ENCODE data around the gene SNTB2. TPM values are rescaled to one million over a fixed set of nuclear protein-coding genes. Genes with fewer than 3 reads are reported as not detected.

Gene SNTB2
- total RNA-seq, 2 donors from 2014 or later: 10.7 to 26.1 TPM

DNA sequence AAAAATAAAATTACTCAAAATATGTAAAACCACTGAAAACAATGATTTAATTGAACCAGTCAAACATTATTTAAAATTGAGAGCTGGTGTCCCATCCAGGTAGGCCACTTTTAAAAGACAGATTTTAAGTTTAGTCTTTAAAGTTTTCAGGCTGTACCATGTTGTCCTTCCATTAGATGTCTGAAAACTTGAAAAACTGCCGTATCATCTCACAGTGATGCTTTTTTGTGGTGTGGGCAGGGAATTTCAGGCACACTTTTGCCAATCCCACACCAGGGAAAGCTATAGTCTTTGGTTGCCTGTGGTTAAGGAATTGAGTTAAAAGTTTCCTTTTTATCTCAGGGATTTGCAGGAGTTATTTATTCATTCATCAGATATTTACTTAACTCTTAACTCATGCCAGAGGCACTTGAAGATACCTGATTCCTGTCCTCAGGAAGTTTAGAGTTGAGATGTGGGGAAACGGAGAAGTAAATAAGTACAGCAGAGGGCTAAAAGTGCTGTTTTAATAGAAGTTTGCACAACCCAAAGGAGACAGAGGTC is 3.2 kb downstream of the SNTB2 start:
- no peaks in the 10 kb centered on the region for H3K9me3 Mint-ChIP-seq
- H3K4me3 Mint-ChIP-seq: peak overlapping the region; percentile 48
- no peaks in the 10 kb centered on the region for H3K27me3 Mint-ChIP-seq
- H3K36me3 Mint-ChIP-seq: peaks cover 4% of the 10 kb centered on the region
- DNase-seq (ENCODE audit: low spot score) (no peak), ATAC-seq (no peak)
- H3K27ac Mint-ChIP-seq: no peak overlapping the region
- peaks cover 37 to 51% of the 10 kb centered on the region in 2 donors for H3K4me1 Mint-ChIP-seq (ENCODE audit: low read depth in 2 of 2)

GRCh38 chr16:69190598-69190997 is 3.6 kb downstream of the SNTB2 start:
- DNase-seq (ENCODE audit: low spot score) (no peak), ATAC-seq (peak in 1 of 2 donors; percentile 36)
- Mint-ChIP-seq H3K4me1 (ENCODE audit: low read depth in 2 of 2) (peaks cover 37 to 51% of the 10 kb centered on the region in 2 donors), H3K4me3 (peak overlapping the region; percentile 48), H3K9me3 (no peaks in the 10 kb centered on the region), H3K36me3 (peaks cover 4% of the 10 kb centered on the region), H3K27me3 (no peaks in the 10 kb centered on the region), H3K27ac (no peak overlapping the region)

- Mint-ChIP-seq H3K4me1 (ENCODE audit: low read depth in 2 of 2) (peaks cover 37 to 51% of the 10 kb centered on the region in 2 donors), H3K4me3 (peak overlapping the region; percentile 48), H3K9me3 (no peaks in the 10 kb centered on the region), H3K36me3 (peaks cover 4% of the 10 kb centered on the region), H3K27me3 (no peaks in the 10 kb centered on the region), H3K27ac (no peak overlapping the region)
- DNase-seq (ENCODE audit: low spot score) (no peak), ATAC-seq (no peak)
Observed at GRCh38 chr16:69191136-69191535, 4.2 kb downstream of the SNTB2 start.

DNA sequence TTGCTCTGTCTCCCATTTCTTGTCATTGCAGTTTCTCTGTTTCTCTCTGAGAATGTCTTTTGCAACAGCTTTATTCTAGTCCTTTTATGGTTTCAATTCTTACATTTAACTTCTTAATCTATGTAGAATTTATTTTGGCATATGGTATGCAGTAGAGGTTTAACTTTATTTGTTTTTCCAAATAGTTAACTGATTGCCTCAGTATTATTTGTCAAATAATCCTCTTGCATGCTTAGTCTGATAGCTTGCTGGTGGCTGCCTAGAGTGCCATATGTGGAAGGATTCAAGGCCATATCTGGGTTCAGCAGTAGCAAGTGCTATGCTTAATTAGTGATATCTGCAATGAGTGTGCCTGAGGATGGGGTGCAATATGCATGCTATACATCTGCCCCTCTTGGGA is 6.9 kb downstream of the SNTB2 start:
- ATAC-seq: no peak
- Mint-ChIP-seq H3K27me3 (no peaks in the 10 kb centered on the region), H3K27ac (no peak overlapping the region), H3K4me3 (no peak overlapping the region), H3K36me3 (peaks cover 4% of the 10 kb centered on the region), H3K9me3 (no peaks in the 10 kb centered on the region), H3K4me1 (ENCODE audit: low read depth in 2 of 2) (peaks cover 28 to 41% of the 10 kb centered on the region in 2 donors)
- no peak for DNase-seq (ENCODE audit: low spot score)

DNA sequence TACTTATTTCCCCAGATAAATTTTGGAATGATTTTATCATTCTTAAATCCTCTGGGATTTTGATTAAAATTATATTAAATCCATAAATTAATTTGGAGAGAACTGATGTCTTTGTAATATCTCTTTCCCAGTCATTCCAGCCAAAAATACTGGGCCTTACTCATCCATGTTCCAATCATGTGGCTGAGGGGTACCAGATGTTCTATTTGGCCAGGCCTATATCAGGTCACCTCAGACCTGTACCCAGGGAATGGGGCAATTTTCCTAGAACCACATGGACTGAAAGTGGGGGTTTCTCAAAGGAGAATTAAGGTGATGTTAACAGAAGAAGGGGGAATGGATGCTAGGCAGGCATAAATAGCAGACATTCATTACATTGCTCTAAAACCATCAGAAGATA is 7.5 kb downstream of the SNTB2 start:
- ATAC-seq (no peak), DNase-seq (ENCODE audit: low spot score) (no peak)
- H3K9me3 Mint-ChIP-seq: no peaks in the 10 kb centered on the region
- no peak overlapping the region for H3K27ac Mint-ChIP-seq
- no peak overlapping the region for H3K4me3 Mint-ChIP-seq
- peaks cover 28 to 43% of the 10 kb centered on the region in 2 donors for H3K4me1 Mint-ChIP-seq (ENCODE audit: low read depth in 2 of 2)
- peaks cover 4% of the 10 kb centered on the region for H3K36me3 Mint-ChIP-seq
- no peaks in the 10 kb centered on the region for H3K27me3 Mint-ChIP-seq

- ATAC-seq: no peak
- H3K27ac Mint-ChIP-seq: no peak overlapping the region
- no peaks in the 10 kb centered on the region for H3K9me3 Mint-ChIP-seq
- no peak for DNase-seq (ENCODE audit: low spot score)
- H3K36me3 Mint-ChIP-seq: peaks cover 4% of the 10 kb centered on the region
- no peak overlapping the region for H3K4me3 Mint-ChIP-seq
- no peaks in the 10 kb centered on the region for H3K27me3 Mint-ChIP-seq
- peaks cover 28 to 45% of the 10 kb centered on the region in 2 donors for H3K4me1 Mint-ChIP-seq (ENCODE audit: low read depth in 2 of 2)
Observed at GRCh38 chr16:69195369-69196029, 8.5 kb downstream of the SNTB2 start.

DNA sequence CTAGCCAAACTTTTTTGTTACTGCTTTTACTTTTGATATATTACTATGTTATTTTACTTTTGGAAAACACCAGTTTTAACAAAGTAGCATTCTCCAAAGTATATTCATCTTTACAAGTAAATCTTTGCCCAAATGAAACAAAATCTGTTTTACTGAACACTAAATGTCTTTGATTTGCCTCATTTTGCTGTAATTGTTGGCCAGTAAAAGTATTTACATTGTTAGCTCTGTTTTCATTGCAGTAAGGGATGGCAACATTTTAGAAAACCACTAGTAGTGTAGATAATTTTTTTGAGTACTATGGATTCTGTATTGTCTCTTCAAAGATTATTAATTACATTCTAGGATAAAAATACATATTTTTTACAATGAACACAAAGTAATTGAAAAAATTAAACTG is 10.6 kb downstream of the SNTB2 start:
- Mint-ChIP-seq H3K4me3 (no peak overlapping the region), H3K27me3 (no peaks in the 10 kb centered on the region), H3K36me3 (no peaks in the 10 kb centered on the region), H3K9me3 (no peaks in the 10 kb centered on the region), H3K4me1 (ENCODE audit: low read depth in 2 of 2) (peaks cover 16 to 40% of the 10 kb centered on the region in 2 donors), H3K27ac (no peak overlapping the region)
- ATAC-seq: no peak
- DNase-seq (ENCODE audit: low spot score): no peak

DNA sequence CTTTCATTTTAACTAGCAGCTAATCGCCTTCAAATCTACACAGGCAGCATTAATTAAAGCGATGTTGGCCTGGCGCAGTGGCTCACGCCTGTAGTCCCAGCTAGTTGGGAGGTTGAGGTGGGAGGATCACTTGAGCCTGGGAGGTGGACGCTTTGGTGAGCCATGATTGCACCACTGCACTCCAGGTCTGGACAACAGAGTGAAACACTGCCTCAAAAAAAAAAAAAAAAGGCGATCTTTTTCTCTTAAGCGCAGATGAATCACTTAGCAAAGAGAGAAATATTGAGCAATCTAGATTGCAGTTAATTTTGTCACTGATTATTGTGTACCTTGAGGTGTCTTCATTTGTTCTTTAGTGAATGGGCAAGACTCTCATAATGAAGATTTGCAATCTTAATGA is 12.4 kb downstream of the SNTB2 start:
- Mint-ChIP-seq H3K4me1 (ENCODE audit: low read depth in 2 of 2) (peaks cover 17 to 37% of the 10 kb centered on the region in 2 donors), H3K4me3 (no peak overlapping the region), H3K36me3 (no peaks in the 10 kb centered on the region), H3K27ac (peak overlapping the region in 1 of 2 donors; percentile 64), H3K9me3 (no peaks in the 10 kb centered on the region), H3K27me3 (no peaks in the 10 kb centered on the region)
- no peak for DNase-seq (ENCODE audit: low spot score)
- peak in 1 of 2 donors; percentile 36 for ATAC-seq

DNA sequence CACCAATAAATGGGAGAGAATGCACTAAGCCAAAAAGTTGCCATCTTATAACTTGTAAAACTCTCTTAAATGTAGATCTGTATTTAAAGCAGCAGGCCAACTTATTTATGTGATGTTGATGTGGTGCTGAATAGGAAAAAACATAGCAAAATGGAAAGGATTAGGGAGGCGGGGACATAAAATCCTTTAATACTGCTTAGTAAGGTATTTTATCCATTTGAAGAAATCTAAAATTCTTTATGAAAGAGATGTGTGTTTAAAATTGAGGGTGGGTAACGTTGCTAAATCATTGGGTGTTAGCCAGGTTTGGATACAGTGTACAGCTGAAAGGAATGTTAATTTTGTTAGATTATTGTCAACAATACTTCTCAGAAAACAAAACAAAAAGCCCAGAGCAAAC is 14.3 kb downstream of the SNTB2 start:
- H3K27me3 Mint-ChIP-seq: no peaks in the 10 kb centered on the region
- peaks cover 25 to 42% of the 10 kb centered on the region in 2 donors for H3K4me1 Mint-ChIP-seq (ENCODE audit: low read depth in 2 of 2)
- DNase-seq (ENCODE audit: low spot score) (no peak), ATAC-seq (no peak)
- H3K9me3 Mint-ChIP-seq: no peaks in the 10 kb centered on the region
- H3K36me3 Mint-ChIP-seq: no peaks in the 10 kb centered on the region
- H3K4me3 Mint-ChIP-seq: no peak overlapping the region
- H3K27ac Mint-ChIP-seq: no peak overlapping the region

- no peaks in the 10 kb centered on the region for H3K36me3 Mint-ChIP-seq
Observed at GRCh38 chr16:69201787-69202186, 14.8 kb downstream of the SNTB2 start.

GRCh38 chr16:69204172-69204571 is 17.2 kb downstream of the SNTB2 start:
- Mint-ChIP-seq H3K4me1 (ENCODE audit: low read depth in 2 of 2) (peaks cover 17 to 34% of the 10 kb centered on the region in 2 donors), H3K27ac (peak overlapping the region; percentile 8 to 35), H3K36me3 (no peaks in the 10 kb centered on the region), H3K9me3 (no peaks in the 10 kb centered on the region), H3K27me3 (no peaks in the 10 kb centered on the region), H3K4me3 (no peak overlapping the region)
- DNase-seq (ENCODE audit: low spot score) (no peak), ATAC-seq (no peak)

More at GRCh38 chr16:69201787-69202186, 14.8 kb downstream of the SNTB2 start:
- no peak for ATAC-seq
- H3K4me3 Mint-ChIP-seq: no peak overlapping the region
- H3K9me3 Mint-ChIP-seq: no peaks in the 10 kb centered on the region
- DNase-seq (ENCODE audit: low spot score): no peak
- peak overlapping the region in 1 of 2 donors; percentile 43 for H3K27ac Mint-ChIP-seq
- H3K27me3 Mint-ChIP-seq: no peaks in the 10 kb centered on the region
- H3K4me1 Mint-ChIP-seq (ENCODE audit: low read depth in 2 of 2): peaks cover 25 to 41% of the 10 kb centered on the region in 2 donors

DNA sequence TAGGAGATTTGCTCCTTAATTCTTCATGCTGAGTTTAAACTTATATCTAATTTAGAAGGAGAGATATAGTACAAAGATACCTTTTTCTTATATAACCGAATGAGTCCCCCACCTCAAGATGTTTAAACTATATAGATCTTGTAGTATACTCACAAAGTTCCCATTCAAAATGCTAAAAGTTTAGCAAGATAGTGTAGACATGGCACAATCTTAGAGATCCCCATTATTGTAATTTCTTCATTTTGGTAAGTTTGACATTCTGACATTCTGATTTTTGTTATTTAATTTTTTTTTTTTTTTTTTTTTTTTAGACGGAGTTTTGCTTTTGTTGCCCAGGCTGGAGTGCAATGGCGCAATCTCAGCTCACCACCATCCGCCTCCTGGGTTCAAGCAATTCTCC is 22.8 kb downstream of the SNTB2 start:
- ATAC-seq (no peak), DNase-seq (ENCODE audit: low spot score) (no peak)
- H3K9me3 Mint-ChIP-seq: no peaks in the 10 kb centered on the region
- no peaks in the 10 kb centered on the region for H3K27me3 Mint-ChIP-seq
- peaks cover 9 to 12% of the 10 kb centered on the region in 2 donors for H3K4me1 Mint-ChIP-seq (ENCODE audit: low read depth in 2 of 2)
- H3K27ac Mint-ChIP-seq: no peak overlapping the region
- no peaks in the 10 kb centered on the region for H3K36me3 Mint-ChIP-seq
- no peak overlapping the region for H3K4me3 Mint-ChIP-seq

- no peak for DNase-seq (ENCODE audit: low spot score)
- Mint-ChIP-seq H3K27ac (no peak overlapping the region), H3K27me3 (no peaks in the 10 kb centered on the region), H3K9me3 (no peaks in the 10 kb centered on the region), H3K4me1 (ENCODE audit: low read depth in 2 of 2) (peaks cover 5 to 6% of the 10 kb centered on the region in 2 donors), H3K4me3 (no peak overlapping the region), H3K36me3 (no peaks in the 10 kb centered on the region)
- ATAC-seq: no peak
Observed at GRCh38 chr16:69217433-69217832, 30.5 kb downstream of the SNTB2 start.

- no peak overlapping the region for H3K27ac Mint-ChIP-seq
- ATAC-seq: no peak
- no peaks in the 10 kb centered on the region for H3K36me3 Mint-ChIP-seq
- H3K9me3 Mint-ChIP-seq: no peaks in the 10 kb centered on the region
- H3K27me3 Mint-ChIP-seq: no peaks in the 10 kb centered on the region
- no peak overlapping the region for H3K4me3 Mint-ChIP-seq
- DNase-seq (ENCODE audit: low spot score): no peak
- H3K4me1 Mint-ChIP-seq (ENCODE audit: low read depth in 2 of 2): peaks cover 6 to 11% of the 10 kb centered on the region in 2 donors
Observed at GRCh38 chr16:69219279-69219678, 32.3 kb downstream of the SNTB2 start.

Data from natural killer cell treated with Interleukin-12 subunit alpha and Interleukin-12 subunit beta and Interleukin-15 and Interleukin-18, amount 100 ng/mL, for 72 hours (primary cell).